ENCODE measurements around the gene SENP6.

The SENP6 gene

GRCh38 chr6:75748743-75749538, 147.3 kb downstream of the SENP6 start, which contains the start of gene MYO6:
Gene MYO6, plus strand, starts transcription at chr6:75749239. Its CDS starts 68,309 bp downstream, at chr6:75817548.
- DNase-seq, result peak; percentile 37

- DNase-seq, result no peak
Observed at GRCh38 chr6:75751443-75751842, 149.8 kb downstream of the SENP6 start.

GRCh38 chr6:75752365-75752764, 150.7 kb downstream of the SENP6 start:
- no peak for DNase-seq

- no peak for DNase-seq
Observed at GRCh38 chr6:75755704-75756103, 154.0 kb downstream of the SENP6 start.

GRCh38 chr6:75757295-75757694, 155.6 kb downstream of the SENP6 start:
- DNase-seq, result no peak

GRCh38 chr6:75758061-75758460, 156.4 kb downstream of the SENP6 start:
- no peak for DNase-seq

GRCh38 chr6:75759207-75759606, 157.5 kb downstream of the SENP6 start:
- no peak for DNase-seq

GRCh38 chr6:75760320-75760719, 158.6 kb downstream of the SENP6 start:
- DNase-seq, result no peak

- no peak for DNase-seq
Observed at GRCh38 chr6:75761489-75761888, 159.8 kb downstream of the SENP6 start.

GRCh38 chr6:75762063-75762462, 160.4 kb downstream of the SENP6 start:
- DNase-seq, result no peak

- DNase-seq, result no peak
Observed at GRCh38 chr6:75766387-75766786, 164.7 kb downstream of the SENP6 start.
